Mucosa of rectum (tissue), 2 donors: ENCODE data around the gene ACTN1.

Experiments used
- H3K27ac ChIP-seq, 2 donors: one replicate each; pipeline ENCODE4 v1.7.0; 2013; ENCODE audit warnings: inconsistent platforms in 2 of 2, low read depth in 2 of 2, low read length in 2 of 2
- H3K27me3 ChIP-seq, 2 donors: one replicate each; pipeline ENCODE4 v1.7.0; 2013; ENCODE audit warnings: low read length in 2 of 2; ENCODE audit not compliant: control insufficient read depth in 2 of 2, insufficient read depth in 2 of 2
- H3K36me3 ChIP-seq, 2 donors: one replicate each; pipeline ENCODE4 v1.7.0; 2013; ENCODE audit warnings: low read length in 2 of 2; ENCODE audit not compliant: control insufficient read depth in 2 of 2, insufficient read depth in 2 of 2
- H3K4me1 ChIP-seq, 2 donors: one replicate each; pipeline ENCODE4 v1.7.0; 2013; ENCODE audit warnings: low read length in 2 of 2, mild to moderate bottlenecking in 1 of 2; ENCODE audit not compliant: control insufficient read depth in 2 of 2, insufficient read depth in 2 of 2
- H3K4me3 ChIP-seq, 2 donors: one replicate each; pipeline ENCODE4 v1.7.0; 2013; ENCODE audit warnings: low read length in 2 of 2
- H3K9ac ChIP-seq, 2 donors: one replicate each; pipeline ENCODE4 v1.7.0; 2013; ENCODE audit warnings: low read length in 2 of 2, low read depth in 1 of 2, mild to moderate bottlenecking in 1 of 2
- H3K9me3 ChIP-seq, 2 donors: one replicate each; pipeline ENCODE4 v1.7.0; 2013; ENCODE audit warnings: low read length in 2 of 2; ENCODE audit not compliant: control insufficient read depth in 2 of 2
- donor health status: healthy.
- donor health status: Normal muscosa, but diverticular disease.

The ACTN1 gene

DNA sequence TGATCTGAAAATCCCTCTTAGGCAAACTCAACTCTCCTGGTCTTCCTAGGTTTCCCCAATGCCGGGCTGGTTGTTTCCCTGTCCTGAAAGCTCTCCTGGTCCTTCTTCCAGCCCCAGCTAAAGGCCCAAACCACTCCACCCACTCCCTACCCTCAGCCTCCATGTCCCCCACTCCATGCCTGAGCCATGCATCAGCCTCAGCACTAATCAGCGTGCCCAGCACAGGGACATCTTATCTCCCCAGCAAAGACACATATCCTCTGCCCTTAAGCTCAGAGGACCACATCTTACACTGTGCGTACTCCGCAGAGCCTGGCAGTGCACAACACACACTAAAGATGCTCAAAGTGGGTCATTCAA lies 25.9 kb downstream of the ACTN1 start:
- Histone ChIP-seq H3K9ac (peak overlapping the region; percentile 6 to 26), H3K27ac (peak overlapping the region; percentile 12 to 75), H3K27me3 (no peaks in the 10 kb centered on the region), H3K36me3 (no peaks in the 10 kb centered on the region), H3K9me3 (no peaks in the 10 kb centered on the region), H3K4me1 (peaks cover 49 to 50% of the 10 kb centered on the region in 2 donors), H3K4me3 (peak overlapping the region in 1 of 2 donors; percentile 14)

DNA sequence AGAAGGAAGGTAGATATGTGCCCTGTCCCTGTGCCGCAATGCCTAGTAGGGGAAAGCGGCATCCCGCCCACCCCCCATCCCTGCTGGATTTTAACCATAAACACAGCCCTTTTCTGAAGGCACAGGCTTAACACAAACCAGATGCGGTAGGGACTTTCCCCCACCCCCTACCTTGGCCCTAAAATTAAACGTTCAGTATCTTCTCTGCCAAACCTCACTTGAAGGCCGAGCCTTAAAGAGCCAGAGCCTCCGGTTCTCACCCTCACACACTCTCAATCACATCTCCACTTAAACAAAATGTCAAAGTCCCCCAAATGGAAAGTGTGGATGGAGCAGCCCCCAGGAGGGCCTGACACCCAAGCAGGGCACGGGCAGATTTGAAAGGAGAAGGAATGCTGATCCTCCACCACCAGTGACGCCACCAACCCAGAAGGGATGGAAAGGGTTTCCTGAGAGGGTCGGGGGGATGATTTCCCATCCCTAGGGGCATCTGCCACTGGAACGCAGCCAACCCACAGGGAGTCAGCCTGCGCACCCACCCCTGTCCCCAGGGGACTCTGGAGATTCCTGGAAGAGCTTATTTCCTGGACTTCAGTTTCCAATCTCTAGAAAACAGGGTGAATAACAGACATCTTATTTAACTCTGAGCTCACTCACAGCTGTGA lies 26.4 kb downstream of the ACTN1 start:
- Histone ChIP-seq H3K27me3 (no peaks in the 10 kb centered on the region), H3K9me3 (no peaks in the 10 kb centered on the region), H3K9ac (peak overlapping the region; percentile 6 to 26), H3K27ac (peak overlapping the region; percentile 12 to 75), H3K36me3 (no peaks in the 10 kb centered on the region), H3K4me3 (peak overlapping the region in 1 of 2 donors; percentile 14), H3K4me1 (peaks cover 50 to 54% of the 10 kb centered on the region in 2 donors)

DNA sequence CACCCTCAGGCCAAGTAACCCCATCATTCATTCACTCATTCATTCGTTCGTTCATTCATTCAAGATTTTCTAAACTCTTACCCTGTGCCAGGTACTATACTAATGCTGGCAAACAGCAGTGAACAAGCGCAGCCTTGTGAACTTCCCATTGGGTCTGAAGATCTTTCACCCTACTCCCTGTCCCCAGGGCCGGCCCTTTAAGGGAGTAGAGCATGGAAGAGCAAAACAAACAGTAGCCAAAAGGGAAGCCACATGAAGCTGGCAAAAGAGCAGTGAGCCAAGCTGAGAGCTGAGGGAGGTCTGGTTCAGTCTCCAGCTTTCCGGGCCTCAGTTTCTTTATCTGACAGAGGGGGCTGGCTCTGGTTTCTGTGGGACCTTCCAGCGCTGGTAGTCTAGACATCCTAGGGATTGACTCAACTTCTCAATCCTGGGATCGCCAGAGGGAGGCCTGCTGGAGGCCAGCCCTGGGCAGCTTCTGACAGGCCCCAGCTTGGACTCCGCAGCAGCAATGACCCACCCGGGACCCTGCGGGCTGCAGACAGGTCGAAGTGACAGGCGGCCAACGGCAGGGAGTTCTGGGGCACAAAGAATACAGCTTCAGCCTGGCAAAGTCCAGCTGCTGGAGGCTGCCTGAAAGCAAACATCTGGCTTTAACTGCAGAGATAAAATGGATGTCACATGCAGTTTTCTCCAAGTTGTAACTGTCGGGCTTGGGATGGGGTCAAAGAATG lies 27.1 kb downstream of the ACTN1 start:
- Histone ChIP-seq H3K27ac (peak overlapping the region; percentile 75 to 78), H3K9me3 (no peaks in the 10 kb centered on the region), H3K27me3 (no peaks in the 10 kb centered on the region), H3K4me3 (no peak overlapping the region), H3K4me1 (peaks cover 52 to 61% of the 10 kb centered on the region in 2 donors), H3K36me3 (no peaks in the 10 kb centered on the region), H3K9ac (peak overlapping the region in 1 of 2 donors; percentile 26)

DNA sequence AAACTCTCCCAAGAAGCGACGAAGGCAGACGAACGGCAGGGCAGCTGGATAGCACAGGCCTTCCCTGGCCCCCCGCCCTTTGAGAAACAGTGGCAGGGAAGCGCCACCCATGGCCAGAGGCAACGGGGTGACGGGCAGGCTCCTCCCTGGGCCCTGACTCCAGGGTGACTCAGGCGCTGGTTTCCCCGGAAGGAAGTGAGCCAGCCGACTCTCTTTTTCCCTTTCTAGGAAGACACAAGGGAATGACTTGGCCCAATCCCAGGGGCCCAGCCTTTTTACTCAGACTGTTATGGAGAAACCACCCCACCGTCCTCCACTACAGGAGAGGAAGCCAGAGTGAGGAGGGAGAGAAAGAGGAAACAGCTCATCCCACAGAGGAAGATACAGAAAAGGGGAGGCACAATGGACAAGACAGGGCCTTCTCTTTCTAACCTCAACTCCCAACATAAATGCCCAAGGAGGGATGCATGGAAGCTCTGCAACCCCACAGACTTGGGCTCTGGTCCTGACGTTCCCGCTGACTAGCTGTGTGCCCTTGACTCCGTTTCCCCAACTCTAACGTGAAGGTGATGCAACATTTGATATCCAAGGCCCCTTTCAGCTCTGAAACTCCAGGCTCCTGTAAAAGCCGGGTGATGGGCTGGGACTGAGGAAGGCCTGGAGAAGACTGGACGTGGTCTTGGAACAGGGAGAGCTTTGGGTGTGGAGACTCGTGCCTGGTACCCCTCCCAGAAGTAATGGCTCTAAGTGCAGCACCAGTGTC lies 27.9 kb downstream of the ACTN1 start:
- H3K27me3 ChIP-seq: no peaks in the 10 kb centered on the region

DNA sequence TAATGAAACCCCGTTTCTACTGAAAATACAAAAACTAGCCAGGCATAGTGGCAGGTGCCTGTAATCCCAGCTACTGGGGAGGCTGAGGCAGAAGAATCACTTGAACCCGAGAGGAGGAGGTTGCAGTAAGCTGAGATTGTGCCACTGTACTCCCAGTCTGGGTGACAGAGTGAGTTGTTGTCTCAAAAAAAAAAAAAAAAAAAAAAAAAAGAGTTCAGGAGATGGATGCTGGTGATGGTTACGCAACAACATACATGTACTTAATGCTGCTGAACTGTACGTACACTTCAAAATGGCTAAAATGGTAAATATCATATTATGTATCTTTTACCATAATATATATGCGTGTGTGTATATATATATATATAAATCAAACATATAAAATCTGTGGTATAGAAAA lies 29.0 kb downstream of the ACTN1 start:
- Histone ChIP-seq H3K27ac (peak overlapping the region; percentile 7 to 78), H3K9ac (no peak overlapping the region), H3K27me3 (no peaks in the 10 kb centered on the region), H3K9me3 (no peaks in the 10 kb centered on the region), H3K4me3 (no peak overlapping the region), H3K4me1 (peaks cover 57 to 63% of the 10 kb centered on the region in 2 donors), H3K36me3 (no peaks in the 10 kb centered on the region)

More for the DNA sequence above, 27.9 kb downstream of the ACTN1 start:
- Histone ChIP-seq H3K9me3 (no peaks in the 10 kb centered on the region), H3K36me3 (no peaks in the 10 kb centered on the region), H3K27ac (peak overlapping the region; percentile 75 to 78), H3K4me1 (peaks cover 57 to 63% of the 10 kb centered on the region in 2 donors), H3K4me3 (no peak overlapping the region), H3K9ac (peak overlapping the region in 1 of 2 donors; percentile 63)

DNA sequence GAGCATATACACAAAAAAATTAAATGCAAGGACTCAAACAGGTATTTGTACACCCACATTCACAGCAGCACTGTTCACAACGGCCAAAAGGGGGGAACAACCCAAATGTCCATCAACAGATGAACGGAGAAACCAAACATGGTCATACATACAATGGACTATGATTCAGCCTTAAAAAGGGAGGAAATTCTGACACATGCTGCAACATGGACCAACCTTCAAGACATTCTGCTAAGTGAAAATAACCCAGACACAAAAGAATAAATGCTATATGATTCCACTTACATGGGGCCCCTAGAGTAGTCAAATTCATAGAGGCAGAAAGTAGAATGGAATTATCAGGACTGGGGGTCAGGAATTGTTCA lies 29.5 kb downstream of the ACTN1 start:
- Histone ChIP-seq H3K4me3 (no peak overlapping the region), H3K9me3 (no peaks in the 10 kb centered on the region), H3K27ac (peak overlapping the region; percentile 7 to 78), H3K9ac (no peak overlapping the region), H3K27me3 (no peaks in the 10 kb centered on the region), H3K4me1 (peaks cover 57 to 64% of the 10 kb centered on the region in 2 donors), H3K36me3 (no peaks in the 10 kb centered on the region)

DNA sequence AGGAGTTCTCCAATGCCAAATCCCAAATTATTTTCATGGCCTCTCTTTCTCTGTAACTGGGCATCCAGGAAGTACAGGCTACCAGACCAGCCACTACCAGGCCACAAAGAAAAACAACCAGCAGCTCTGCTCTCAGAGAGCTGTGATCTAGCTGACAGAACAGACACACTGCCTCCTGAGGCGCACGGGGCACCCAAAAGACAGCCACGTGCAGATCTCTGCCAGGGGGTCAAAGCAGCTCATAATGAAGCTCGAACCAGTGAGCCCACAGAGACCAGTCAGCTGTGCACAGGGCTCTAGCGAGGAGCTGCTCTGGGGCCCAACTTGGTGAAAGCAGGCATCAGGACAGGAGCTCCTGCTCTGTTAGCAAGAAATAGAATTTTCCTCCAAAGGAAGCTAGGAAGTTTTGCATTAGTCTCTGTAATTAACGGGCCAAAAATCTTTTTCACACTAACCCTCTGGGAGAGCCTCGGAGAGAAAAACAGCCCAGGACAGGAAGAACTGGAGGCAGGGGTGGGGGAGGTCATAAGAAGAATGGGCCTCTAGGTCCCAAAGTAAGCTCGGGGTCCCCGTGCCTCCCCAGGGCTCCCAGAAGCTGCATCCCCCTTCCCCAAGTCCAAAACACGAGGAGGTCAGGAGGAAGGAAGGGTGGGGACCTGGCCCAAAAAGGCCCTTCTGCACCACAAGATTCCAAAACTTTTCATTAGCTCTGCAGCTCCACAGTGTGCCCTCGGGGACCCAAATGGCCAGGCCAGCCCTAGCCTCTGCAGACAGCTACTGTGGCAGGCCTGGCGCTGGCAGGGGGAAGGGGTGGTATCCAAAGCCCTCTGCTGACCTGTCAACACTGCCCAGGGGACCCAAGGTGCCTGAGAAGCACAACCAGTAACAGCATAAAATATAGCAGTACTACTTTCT lies 30.2 kb downstream of the ACTN1 start:
- no peak overlapping the region for H3K4me3 ChIP-seq
- H3K27me3 ChIP-seq: no peaks in the 10 kb centered on the region
- peaks cover 61 to 66% of the 10 kb centered on the region in 2 donors for H3K4me1 ChIP-seq
- H3K9ac ChIP-seq: peak overlapping the region in 1 of 2 donors; percentile 47
- H3K36me3 ChIP-seq: no peaks in the 10 kb centered on the region
- peak overlapping the region; percentile 78 to 82 for H3K27ac ChIP-seq
- H3K9me3 ChIP-seq: no peaks in the 10 kb centered on the region

DNA sequence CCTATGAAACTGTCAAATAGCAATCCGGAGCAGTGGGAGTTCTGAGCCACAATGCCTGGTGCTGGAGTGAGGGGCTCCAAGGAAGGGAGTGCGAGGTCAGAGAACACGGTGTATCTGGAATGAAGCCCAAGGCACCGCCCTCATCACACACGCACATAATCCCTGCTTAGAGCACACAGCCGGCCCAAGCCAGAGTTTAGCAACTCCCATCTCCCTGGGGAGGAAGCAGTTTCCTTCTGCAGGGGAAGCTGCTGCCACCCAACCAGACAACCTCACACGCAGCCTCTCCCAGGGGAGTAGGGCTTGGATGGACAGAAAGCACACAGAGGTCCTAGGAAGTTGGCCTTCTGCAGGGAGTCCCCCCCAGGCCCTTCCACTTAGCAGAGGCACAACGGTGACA lies 31.3 kb downstream of the ACTN1 start:
- Histone ChIP-seq H3K9me3 (no peaks in the 10 kb centered on the region), H3K36me3 (peaks cover 0 to 3% of the 10 kb centered on the region in 2 donors), H3K4me3 (peak overlapping the region in 1 of 2 donors; percentile 39), H3K27me3 (no peaks in the 10 kb centered on the region), H3K4me1 (peaks cover 62 to 63% of the 10 kb centered on the region in 2 donors), H3K27ac (peak overlapping the region; percentile 78 to 82), H3K9ac (peak overlapping the region; percentile 34 to 47)

DNA sequence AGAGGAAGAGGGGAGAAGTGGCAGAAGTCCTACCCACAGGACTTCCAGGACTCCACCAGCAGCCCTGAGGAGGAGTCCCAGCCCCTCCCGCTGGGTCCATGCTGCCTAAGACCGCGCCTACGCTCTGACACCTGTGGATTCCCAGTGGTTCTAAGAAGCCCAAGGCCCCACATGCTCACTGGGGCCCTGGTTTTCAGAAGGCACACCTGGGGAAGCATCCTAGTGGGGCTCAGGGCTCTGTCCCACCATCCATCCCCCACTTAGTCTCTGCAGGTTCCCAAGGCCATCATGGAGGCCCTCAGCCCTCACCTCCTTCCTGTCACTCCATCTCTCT lies 32.6 kb downstream of the ACTN1 start:
- Histone ChIP-seq H3K4me3 (no peak overlapping the region), H3K9ac (peak overlapping the region in 1 of 2 donors; percentile 51), H3K27ac (peak overlapping the region; percentile 78)

More for the DNA sequence above, 32.6 kb downstream of the ACTN1 start:
- no peaks in the 10 kb centered on the region for H3K27me3 ChIP-seq
- peaks cover 0 to 3% of the 10 kb centered on the region in 2 donors for H3K36me3 ChIP-seq
- H3K9me3 ChIP-seq: no peaks in the 10 kb centered on the region
- H3K4me1 ChIP-seq: peaks cover 64 to 68% of the 10 kb centered on the region in 2 donors
